ENCODE measurements around the gene DPYD.

Gene DPYD

GRCh38 chr1:97792655-97793054 is 128.2 kb downstream of the DPYD start:
- FAIRE-seq (no peak), DNase-seq (ENCODE audit: insufficient read length, low spot score) (no peak)

- DNase-seq (ENCODE audit: insufficient read length, low spot score) (no peak), FAIRE-seq (no peak)
Observed at GRCh38 chr1:97791251-97791650, 129.6 kb downstream of the DPYD start.

GRCh38 chr1:97787231-97787630 is 133.6 kb downstream of the DPYD start:
- FAIRE-seq = no peak
- no peak for DNase-seq (ENCODE audit: insufficient read length, low spot score)

GRCh38 chr1:97784661-97785060 is 136.2 kb downstream of the DPYD start:
- DNase-seq (ENCODE audit: insufficient read length, low spot score) = no peak
- no peak for FAIRE-seq

- DNase-seq (ENCODE audit: insufficient read length, low spot score) = no peak
Observed at GRCh38 chr1:97783751-97784150, 137.1 kb downstream of the DPYD start.

GRCh38 chr1:97781762-97782337 is 139.0 kb downstream of the DPYD start:
- no peak for FAIRE-seq
- DNase-seq (ENCODE audit: insufficient read length, low spot score) = no peak

More at GRCh38 chr1:97783751-97784150, 137.1 kb downstream of the DPYD start:
- no peak for FAIRE-seq

GRCh38 chr1:97780884-97781283 is 139.9 kb downstream of the DPYD start:
- FAIRE-seq (no peak), DNase-seq (ENCODE audit: insufficient read length, low spot score) (no peak)

- DNase-seq (ENCODE audit: insufficient read length, low spot score) = no peak
- FAIRE-seq = no peak
Observed at GRCh38 chr1:97778718-97779117, 142.1 kb downstream of the DPYD start.

- DNase-seq (ENCODE audit: insufficient read length, low spot score) (no peak), FAIRE-seq (no peak)
Observed at GRCh38 chr1:97770376-97770775, 150.5 kb downstream of the DPYD start.

- DNase-seq (ENCODE audit: insufficient read length, low spot score) (no peak), FAIRE-seq (no peak)
Observed at GRCh38 chr1:97767381-97767780, 153.5 kb downstream of the DPYD start.

GRCh38 chr1:97764991-97765390 is 155.8 kb downstream of the DPYD start:
- no peak for FAIRE-seq
- no peak for DNase-seq (ENCODE audit: insufficient read length, low spot score)

GRCh38 chr1:97761637-97762036 is 159.2 kb downstream of the DPYD start:
- DNase-seq (ENCODE audit: insufficient read length, low spot score) (no peak), FAIRE-seq (no peak)

GRCh38 chr1:97759078-97759477 is 161.8 kb downstream of the DPYD start:
- DNase-seq (ENCODE audit: insufficient read length, low spot score) = no peak
- no peak for FAIRE-seq

GRCh38 chr1:97758541-97759057 is 162.2 kb downstream of the DPYD start:
- FAIRE-seq = no peak

GRCh38 chr1:97745912-97746311 is 174.9 kb downstream of the DPYD start:
- FAIRE-seq (no peak), DNase-seq (ENCODE audit: insufficient read length, low spot score) (no peak)

More at GRCh38 chr1:97758541-97759057, 162.2 kb downstream of the DPYD start:
- DNase-seq (ENCODE audit: insufficient read length, low spot score) = no peak

- no peak for DNase-seq (ENCODE audit: insufficient read length, low spot score)
- FAIRE-seq = no peak
Observed at GRCh38 chr1:97744977-97745376, 175.9 kb downstream of the DPYD start.

- FAIRE-seq (no peak), DNase-seq (ENCODE audit: insufficient read length, low spot score) (no peak)
Observed at GRCh38 chr1:97743129-97743528, 177.7 kb downstream of the DPYD start.

- DNase-seq (ENCODE audit: insufficient read length, low spot score) (no peak), FAIRE-seq (no peak)
Observed at GRCh38 chr1:97740891-97741290, 179.9 kb downstream of the DPYD start.

GRCh38 chr1:97739596-97740103 is 181.2 kb downstream of the DPYD start:
- FAIRE-seq (no peak), DNase-seq (ENCODE audit: insufficient read length, low spot score) (no peak)

GRCh38 chr1:97738270-97738669 is 182.6 kb downstream of the DPYD start:
- DNase-seq (ENCODE audit: insufficient read length, low spot score) (no peak), FAIRE-seq (no peak)

- no peak for FAIRE-seq
- DNase-seq (ENCODE audit: insufficient read length, low spot score) = no peak
Observed at GRCh38 chr1:97730271-97730670, 190.6 kb downstream of the DPYD start.

- no peak for FAIRE-seq
- no peak for DNase-seq (ENCODE audit: insufficient read length, low spot score)
Observed at GRCh38 chr1:97728436-97728835, 192.4 kb downstream of the DPYD start.

GRCh38 chr1:97727029-97727428 is 193.8 kb downstream of the DPYD start:
- DNase-seq (ENCODE audit: insufficient read length, low spot score) (no peak), FAIRE-seq (no peak)
